Liver (tissue), 3 donors: ENCODE measurements around the gene NKAIN2.

Experiments
- EGR1 ChIP-seq, 2 donors: IDR thresholded peaks; 2 replicates each; pipeline ENCODE4 v1.6.1; 2016 to 2018; ENCODE audit warnings: antibody characterized with exemption in 2 of 2, low read depth in 2 of 2
- TF ChIP-seq, protein P1 (sequence below): fragments of 150-350 bp; IDR thresholded peaks from 2 replicates; pipeline ENCODE4 v1.5.1; 2017; ENCODE audit warnings: improper control_type of control experiment, low read depth, low read length; ENCODE audit not compliant: missing input control
- donor health status: healthy.
- donor health status: healthy.

DNA sequence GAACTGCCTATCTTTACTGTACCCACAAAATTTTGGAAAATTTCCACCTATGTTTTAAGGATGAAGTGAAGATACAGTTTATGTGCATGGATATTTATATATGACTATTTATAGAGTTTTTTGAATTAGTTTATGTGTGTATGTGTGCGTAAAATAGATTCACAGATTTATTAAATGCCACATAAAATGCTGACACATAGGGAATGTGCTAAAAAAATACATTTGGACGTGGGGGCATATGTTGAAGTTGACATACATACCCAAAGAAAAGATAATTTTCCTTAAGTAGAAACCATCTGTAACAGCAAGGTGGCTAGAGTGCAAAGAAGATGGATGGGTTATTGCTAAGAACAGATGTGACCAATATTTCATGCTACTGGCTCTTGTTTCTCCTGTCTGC is 856.5 kb downstream of the NKAIN2 start:
- TF ChIP-seq, protein P1, sequence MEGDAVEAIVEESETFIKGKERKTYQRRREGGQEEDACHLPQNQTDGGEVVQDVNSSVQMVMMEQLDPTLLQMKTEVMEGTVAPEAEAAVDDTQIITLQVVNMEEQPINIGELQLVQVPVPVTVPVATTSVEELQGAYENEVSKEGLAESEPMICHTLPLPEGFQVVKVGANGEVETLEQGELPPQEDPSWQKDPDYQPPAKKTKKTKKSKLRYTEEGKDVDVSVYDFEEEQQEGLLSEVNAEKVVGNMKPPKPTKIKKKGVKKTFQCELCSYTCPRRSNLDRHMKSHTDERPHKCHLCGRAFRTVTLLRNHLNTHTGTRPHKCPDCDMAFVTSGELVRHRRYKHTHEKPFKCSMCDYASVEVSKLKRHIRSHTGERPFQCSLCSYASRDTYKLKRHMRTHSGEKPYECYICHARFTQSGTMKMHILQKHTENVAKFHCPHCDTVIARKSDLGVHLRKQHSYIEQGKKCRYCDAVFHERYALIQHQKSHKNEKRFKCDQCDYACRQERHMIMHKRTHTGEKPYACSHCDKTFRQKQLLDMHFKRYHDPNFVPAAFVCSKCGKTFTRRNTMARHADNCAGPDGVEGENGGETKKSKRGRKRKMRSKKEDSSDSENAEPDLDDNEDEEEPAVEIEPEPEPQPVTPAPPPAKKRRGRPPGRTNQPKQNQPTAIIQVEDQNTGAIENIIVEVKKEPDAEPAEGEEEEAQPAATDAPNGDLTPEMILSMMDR: no peak
- no peak for TF ChIP-seq EGR1 (IDR thresholded peaks at IDR 0.05; ENCODE audit: low read depth in 2 of 2)
